LoVo (cell line): ENCODE results near the gene ARHGAP5.

Experiments used
- DNase-seq: peaks from one replicate; pipeline ENCODE4 v3.0.0-alpha.2; 2016; ENCODE audit warnings: low spot score

The ARHGAP5 gene

GRCh38 chr14:32076278-32077080 lies 625 bp upstream of the ARHGAP5 start:
- peak; percentile 96 for DNase-seq

- DNase-seq = peak; percentile 41
Measured at GRCh38 chr14:32078023-32078857, 1.1 kb downstream of the ARHGAP5 start.

- peak; percentile 61 for DNase-seq
Measured at GRCh38 chr14:32078858-32079216, 1.7 kb downstream of the ARHGAP5 start.

- DNase-seq = no peak
Measured at GRCh38 chr14:32079264-32079663, 2.2 kb downstream of the ARHGAP5 start.

- no peak for DNase-seq
Measured at GRCh38 chr14:32080001-32080510, 3.0 kb downstream of the ARHGAP5 start.

- DNase-seq = no peak
Measured at GRCh38 chr14:32081901-32082300, 4.8 kb downstream of the ARHGAP5 start.

GRCh38 chr14:32083315-32083624 lies 6.2 kb downstream of the ARHGAP5 start:
- no peak for DNase-seq

- peak; percentile 61 for DNase-seq
Measured at GRCh38 chr14:32083789-32084188, 6.7 kb downstream of the ARHGAP5 start.

- DNase-seq = no peak
Measured at GRCh38 chr14:32085182-32085844, 8.2 kb downstream of the ARHGAP5 start.

GRCh38 chr14:32085845-32086383 lies 8.8 kb downstream of the ARHGAP5 start:
- DNase-seq = no peak

- DNase-seq = peak; percentile 89
Measured at GRCh38 chr14:32087173-32087861, 10.2 kb downstream of the ARHGAP5 start.

- no peak for DNase-seq
Measured at GRCh38 chr14:32087907-32088306, 10.8 kb downstream of the ARHGAP5 start.

GRCh38 chr14:32090686-32091085 lies 13.6 kb downstream of the ARHGAP5 start:
- DNase-seq = no peak

- DNase-seq = no peak
Measured at GRCh38 chr14:32099473-32099872, 22.4 kb downstream of the ARHGAP5 start.

- DNase-seq = no peak
Measured at GRCh38 chr14:32100175-32100574, 23.1 kb downstream of the ARHGAP5 start.

GRCh38 chr14:32102152-32102787 lies 25.2 kb downstream of the ARHGAP5 start:
- DNase-seq = no peak

GRCh38 chr14:32102968-32103367 lies 25.9 kb downstream of the ARHGAP5 start:
- no peak for DNase-seq

- no peak for DNase-seq
Measured at GRCh38 chr14:32104308-32104707, 27.2 kb downstream of the ARHGAP5 start.

GRCh38 chr14:32104803-32105202 lies 27.7 kb downstream of the ARHGAP5 start:
- no peak for DNase-seq

GRCh38 chr14:32109676-32110547 lies 32.8 kb downstream of the ARHGAP5 start:
- no peak for DNase-seq
